Thyroid gland (tissue), 4 donors: ENCODE measurements around the gene FOXO3B.
"Not testable (repeated sequence)": the region's sequence is repeated elsewhere in the genome, so short reads cannot be mapped to it uniquely, and the experiment has no call there.

Source experiments
- POLR2A ChIP-seq, 2 donors: fragments of 450-650 bp; IDR thresholded peaks; one replicate each; pipeline ENCODE4 v1.6.1; 2017; ENCODE audit warnings: antibody characterized with exemption in 2 of 2, mild to moderate bottlenecking in 2 of 2, moderate library complexity in 1 of 2
- TF ChIP-seq, protein P1 (sequence below), 6 experiments: fragments of 200-600 bp in 3 of 6; fragments of 450-650 bp in 3 of 6; sonication (generic) in 3 of 6; IDR thresholded peaks; one replicate each; pipeline ENCODE4 v1.5.1; 2016 to 2019; ENCODE audit warnings: antibody characterized with exemption in 6 of 6, mild to moderate bottlenecking in 2 of 6, inconsistent platforms in 1 of 6, moderate library complexity in 1 of 6

DNA sequence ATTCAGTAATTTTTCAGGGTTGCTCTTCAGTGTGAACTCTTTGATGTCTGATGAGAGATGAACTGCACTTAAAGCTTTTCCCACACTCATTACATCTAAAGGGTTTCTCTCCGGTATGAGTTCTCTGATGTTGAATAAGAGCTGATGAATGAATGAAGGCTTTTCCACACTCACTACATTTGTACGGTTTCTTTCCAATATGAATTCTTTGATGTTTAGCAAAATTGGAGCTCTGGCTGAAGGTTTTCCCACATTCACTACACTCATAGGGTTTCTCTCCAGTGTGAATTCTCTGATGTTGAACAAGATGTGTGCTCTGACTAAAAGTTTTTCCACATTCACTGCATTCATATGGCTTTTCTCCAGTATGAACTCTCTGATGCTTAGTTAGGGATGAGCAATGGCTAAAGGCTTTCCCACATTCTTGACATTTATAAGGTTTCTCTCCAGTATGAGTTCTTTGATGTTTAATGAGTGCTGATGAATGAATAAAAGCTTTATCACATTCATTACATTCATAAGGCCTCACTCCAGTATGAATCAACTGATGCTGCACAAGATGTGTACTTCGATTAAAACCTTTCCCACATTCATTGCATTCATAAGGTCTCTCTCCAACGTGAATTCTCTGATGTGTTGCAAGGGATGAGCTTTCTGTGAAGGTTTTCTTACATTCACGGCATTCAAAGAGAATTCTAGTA is 20.0 kb downstream of the FOXO3B start:
- not testable (repeated sequence) for TF ChIP-seq POLR2A (IDR thresholded peaks at IDR 0.05)
- TF ChIP-seq, protein P1, sequence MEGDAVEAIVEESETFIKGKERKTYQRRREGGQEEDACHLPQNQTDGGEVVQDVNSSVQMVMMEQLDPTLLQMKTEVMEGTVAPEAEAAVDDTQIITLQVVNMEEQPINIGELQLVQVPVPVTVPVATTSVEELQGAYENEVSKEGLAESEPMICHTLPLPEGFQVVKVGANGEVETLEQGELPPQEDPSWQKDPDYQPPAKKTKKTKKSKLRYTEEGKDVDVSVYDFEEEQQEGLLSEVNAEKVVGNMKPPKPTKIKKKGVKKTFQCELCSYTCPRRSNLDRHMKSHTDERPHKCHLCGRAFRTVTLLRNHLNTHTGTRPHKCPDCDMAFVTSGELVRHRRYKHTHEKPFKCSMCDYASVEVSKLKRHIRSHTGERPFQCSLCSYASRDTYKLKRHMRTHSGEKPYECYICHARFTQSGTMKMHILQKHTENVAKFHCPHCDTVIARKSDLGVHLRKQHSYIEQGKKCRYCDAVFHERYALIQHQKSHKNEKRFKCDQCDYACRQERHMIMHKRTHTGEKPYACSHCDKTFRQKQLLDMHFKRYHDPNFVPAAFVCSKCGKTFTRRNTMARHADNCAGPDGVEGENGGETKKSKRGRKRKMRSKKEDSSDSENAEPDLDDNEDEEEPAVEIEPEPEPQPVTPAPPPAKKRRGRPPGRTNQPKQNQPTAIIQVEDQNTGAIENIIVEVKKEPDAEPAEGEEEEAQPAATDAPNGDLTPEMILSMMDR (IDR thresholded peaks at IDR 0.05): not testable (repeated sequence)
